ENCODE measurements around the gene DPYSL3.

DPYSL3 gene

DNA sequence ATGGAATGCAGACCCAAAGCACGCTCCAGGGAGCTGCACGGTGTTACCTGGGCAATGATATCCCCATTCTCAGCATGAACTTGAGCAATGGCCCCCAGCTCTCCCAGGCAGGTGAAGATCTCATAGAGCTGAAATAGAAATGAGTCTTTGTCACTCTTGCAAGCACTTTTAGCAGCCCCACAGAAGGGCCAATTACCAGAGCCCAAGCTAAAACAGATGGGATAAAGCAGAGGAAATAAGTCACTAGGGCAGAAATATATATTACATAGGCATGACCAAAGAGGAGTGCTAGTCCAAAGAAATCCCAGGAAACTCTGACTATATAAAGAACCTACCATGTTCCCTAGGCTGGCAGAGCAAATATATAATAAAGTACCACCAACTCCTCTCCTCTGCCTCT lies 97.3 kb downstream of the DPYSL3 start:
- no peak for DNase-seq (ENCODE audit: insufficient read length, low spot score)
- TF ChIP-seq, protein P1, sequence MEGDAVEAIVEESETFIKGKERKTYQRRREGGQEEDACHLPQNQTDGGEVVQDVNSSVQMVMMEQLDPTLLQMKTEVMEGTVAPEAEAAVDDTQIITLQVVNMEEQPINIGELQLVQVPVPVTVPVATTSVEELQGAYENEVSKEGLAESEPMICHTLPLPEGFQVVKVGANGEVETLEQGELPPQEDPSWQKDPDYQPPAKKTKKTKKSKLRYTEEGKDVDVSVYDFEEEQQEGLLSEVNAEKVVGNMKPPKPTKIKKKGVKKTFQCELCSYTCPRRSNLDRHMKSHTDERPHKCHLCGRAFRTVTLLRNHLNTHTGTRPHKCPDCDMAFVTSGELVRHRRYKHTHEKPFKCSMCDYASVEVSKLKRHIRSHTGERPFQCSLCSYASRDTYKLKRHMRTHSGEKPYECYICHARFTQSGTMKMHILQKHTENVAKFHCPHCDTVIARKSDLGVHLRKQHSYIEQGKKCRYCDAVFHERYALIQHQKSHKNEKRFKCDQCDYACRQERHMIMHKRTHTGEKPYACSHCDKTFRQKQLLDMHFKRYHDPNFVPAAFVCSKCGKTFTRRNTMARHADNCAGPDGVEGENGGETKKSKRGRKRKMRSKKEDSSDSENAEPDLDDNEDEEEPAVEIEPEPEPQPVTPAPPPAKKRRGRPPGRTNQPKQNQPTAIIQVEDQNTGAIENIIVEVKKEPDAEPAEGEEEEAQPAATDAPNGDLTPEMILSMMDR (IDR thresholded peaks at IDR 0.05; ENCODE audit: insufficient read depth, missing control alignments): no peak
- no peak for FAIRE-seq

- no peak for DNase-seq (ENCODE audit: insufficient read length, low spot score)
- no peak for FAIRE-seq
- TF ChIP-seq, protein P1 (IDR thresholded peaks at IDR 0.05; ENCODE audit: insufficient read depth, missing control alignments): no peak
These were observed 98.2 kb downstream of the DPYSL3 start for GRCh38 chr5:147411359-147412319.

GRCh38 chr5:147410496-147411358 lies 99.1 kb downstream of the DPYSL3 start:
- TF ChIP-seq, protein P1 (IDR thresholded peaks at IDR 0.05; ENCODE audit: insufficient read depth, missing control alignments): no peak
- FAIRE-seq (no peak), DNase-seq (ENCODE audit: insufficient read length, low spot score) (no peak)

DNA sequence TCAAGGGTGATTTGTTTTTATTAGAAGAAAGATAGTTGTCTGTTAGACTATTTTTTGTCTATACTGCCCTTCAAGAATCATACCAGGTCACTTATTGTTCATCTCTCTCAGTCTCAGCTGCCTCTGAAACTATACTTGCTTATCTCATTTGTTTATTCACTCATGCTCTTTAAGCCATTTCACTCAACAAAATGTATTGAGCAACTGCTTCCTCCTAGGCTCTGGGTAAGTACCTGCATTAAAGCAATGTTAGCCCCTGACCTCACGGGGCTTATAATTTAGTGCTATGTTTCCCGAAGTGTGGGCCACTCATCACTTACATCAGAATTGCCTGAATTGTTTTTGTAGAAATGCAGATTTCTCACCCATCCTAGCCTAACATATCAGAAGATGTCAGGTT lies 100.9 kb downstream of the DPYSL3 start:
- TF ChIP-seq, protein P1 (IDR thresholded peaks at IDR 0.05; ENCODE audit: insufficient read depth, missing control alignments): no peak
- DNase-seq (ENCODE audit: insufficient read length, low spot score): no peak
- FAIRE-seq: no peak

DNA sequence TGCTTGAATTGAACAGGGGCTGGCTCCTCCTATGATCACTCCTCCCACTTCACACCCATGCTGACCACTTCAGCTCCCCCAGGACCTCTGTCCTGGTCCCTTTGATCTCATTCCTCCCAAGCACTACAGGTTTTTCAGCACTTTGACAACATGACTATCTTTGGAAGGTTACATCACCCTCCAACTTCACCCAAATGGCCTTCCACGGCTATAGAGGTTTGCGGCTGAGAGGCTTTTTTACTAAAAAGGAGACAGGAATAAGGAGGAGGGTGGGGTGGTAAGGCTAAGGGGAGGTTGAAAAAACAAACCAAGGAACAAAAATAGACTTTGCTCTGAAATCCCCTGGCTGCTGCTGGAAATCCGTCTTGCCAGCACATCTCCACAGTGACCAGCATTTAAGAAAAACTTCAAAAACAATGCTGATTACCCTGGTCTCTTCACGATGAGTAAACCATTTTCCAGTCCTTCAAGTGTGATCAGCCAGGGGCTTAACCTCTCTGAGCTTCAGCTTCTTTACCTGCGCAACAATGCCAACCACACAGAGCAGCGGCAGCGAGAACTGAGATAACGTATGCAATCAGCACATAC lies 102.7 kb downstream of the DPYSL3 start:
- TF ChIP-seq, protein P1 (IDR thresholded peaks at IDR 0.05; ENCODE audit: insufficient read depth, missing control alignments): no peak
- FAIRE-seq (no peak), DNase-seq (ENCODE audit: insufficient read length, low spot score) (no peak)

GRCh38 chr5:147406636-147407035 lies 103.2 kb downstream of the DPYSL3 start:
- DNase-seq (ENCODE audit: insufficient read length, low spot score) (no peak), FAIRE-seq (no peak)
- TF ChIP-seq, protein P1 (IDR thresholded peaks at IDR 0.05; ENCODE audit: insufficient read depth, missing control alignments): no peak
